ENCODE measurements around the gene BAMBI. TPM values are rescaled to one million over a fixed set of nuclear protein-coding genes. Genes with fewer than 3 reads are reported as not detected.
"Not testable (repeated sequence)": the region's sequence is repeated elsewhere in the genome, so short reads cannot be mapped to it uniquely, and the experiment has no call there.

The BAMBI gene
- 0.68 and 1.4 TPM in 2 replicates for total RNA-seq (2014; rRNA removed; shearing (Covaris generic))

GRCh38 chr10:28676968-28677887, at the start of gene BAMBI:
TSS of gene BAMBI (plus strand) at chr10:28677521. CDS start at chr10:28677898, 377 bp downstream.
- DNase-seq (ENCODE audit: low spot score) = peak; percentile 94

- peak; percentile 79 for DNase-seq (ENCODE audit: low spot score)
Observed at GRCh38 chr10:28628184-28628893, 49.0 kb upstream of the BAMBI start.

GRCh38 chr10:28631896-28632583, 45.3 kb upstream of the BAMBI start:
- DNase-seq (ENCODE audit: low spot score) = no peak

- DNase-seq (ENCODE audit: low spot score) = no peak
Observed at GRCh38 chr10:28632584-28632945, 44.8 kb upstream of the BAMBI start.

- no peak for DNase-seq (ENCODE audit: low spot score)
Observed at GRCh38 chr10:28633750-28634149, 43.6 kb upstream of the BAMBI start.

GRCh38 chr10:28637346-28637745, 40.0 kb upstream of the BAMBI start:
- DNase-seq (ENCODE audit: low spot score) = no peak

- DNase-seq (ENCODE audit: low spot score) = no peak
Observed at GRCh38 chr10:28638392-28638791, 38.9 kb upstream of the BAMBI start.

- no peak for DNase-seq (ENCODE audit: low spot score)
Observed at GRCh38 chr10:28640551-28640950, 36.8 kb upstream of the BAMBI start.

- DNase-seq (ENCODE audit: low spot score) = no peak
Observed at GRCh38 chr10:28644647-28645046, 32.7 kb upstream of the BAMBI start.

GRCh38 chr10:28652106-28652505, 25.2 kb upstream of the BAMBI start:
- DNase-seq (ENCODE audit: low spot score) = no peak

GRCh38 chr10:28652703-28653102, 24.6 kb upstream of the BAMBI start:
- no peak for DNase-seq (ENCODE audit: low spot score)

GRCh38 chr10:28658824-28659223, 18.5 kb upstream of the BAMBI start:
- not testable (repeated sequence) for DNase-seq (ENCODE audit: low spot score)

- DNase-seq (ENCODE audit: low spot score) = no peak
Observed at GRCh38 chr10:28661035-28661434, 16.3 kb upstream of the BAMBI start.

GRCh38 chr10:28663576-28664368, 13.5 kb upstream of the BAMBI start:
- DNase-seq (ENCODE audit: low spot score) = peak; percentile 77

- DNase-seq (ENCODE audit: low spot score) = no peak
Observed at GRCh38 chr10:28664369-28664740, 13.0 kb upstream of the BAMBI start.

GRCh38 chr10:28666751-28667467, 10.4 kb upstream of the BAMBI start:
- DNase-seq (ENCODE audit: low spot score) = no peak

GRCh38 chr10:28668363-28669226, 8.7 kb upstream of the BAMBI start:
- DNase-seq (ENCODE audit: low spot score) = no peak

GRCh38 chr10:28669227-28670173, 7.8 kb upstream of the BAMBI start:
- no peak for DNase-seq (ENCODE audit: low spot score)

- DNase-seq (ENCODE audit: low spot score) = no peak
Observed at GRCh38 chr10:28674782-28675181, 2.5 kb upstream of the BAMBI start.

All from HT-29 (cell line).